Neural cell (in vitro differentiated cells): Measurements from ENCODE around the gene PCDHB1. TPM values are rescaled to one million over a fixed set of nuclear protein-coding genes. Genes with fewer than 3 reads are reported as not detected.

Experiments
- H2AFZ ChIP-seq: fragments of 200-600, 300-800 bp; sonication (generic), shearing (Covaris generic); 2 replicates; pipeline ENCODE4 v1.6.0; 2014; ENCODE audit warnings: low read depth, mild to moderate bottlenecking, antibody characterized with exemption, low read length, moderate library complexity
- H3F3A ChIP-seq: fragments of 200-600 bp; shearing (Covaris generic); 2 replicates; pipeline ENCODE4 v1.6.1; 2016; ENCODE audit warnings: mild to moderate bottlenecking, moderate library complexity, mixed read lengths, antibody characterized with exemption, low read length; ENCODE audit not compliant: insufficient read depth, poor library complexity, severe bottlenecking
- H3K27ac ChIP-seq: fragments of 200-600, 300-800 bp; sonication (generic), shearing (Covaris generic); 2 replicates; pipeline ENCODE4 v1.5.1; 2014; ENCODE audit warnings: mild to moderate bottlenecking, low read length, moderate library complexity
- H3K27me3 ChIP-seq: fragments of 300-800, 200-600 bp; sonication (generic), shearing (Covaris generic); 2 replicates; pipeline ENCODE4 v1.6.0; 2014; ENCODE audit warnings: mild to moderate bottlenecking, low read depth, low read length, moderate library complexity; ENCODE audit not compliant: insufficient read depth
- H3K36me3 ChIP-seq: fragments of 300-800, 200-600 bp; sonication (generic), shearing (Covaris generic); 2 replicates; pipeline ENCODE4 v1.5.1; 2014; ENCODE audit warnings: mild to moderate bottlenecking, antibody characterized with exemption, low read length, moderate library complexity; ENCODE audit not compliant: insufficient read depth
- H3K4me2 ChIP-seq: fragments of 300-800, 200-600 bp; sonication (generic), shearing (Covaris generic); 2 replicates; pipeline ENCODE4 v1.6.0; 2014; ENCODE audit warnings: mild to moderate bottlenecking, low read length
- H3K4me3 ChIP-seq: fragments of 300-800, 200-600 bp; sonication (generic), shearing (Covaris generic); 2 replicates; pipeline ENCODE4 v1.5.1; 2014; ENCODE audit warnings: mild to moderate bottlenecking, low read length, moderate library complexity
- H3K79me2 ChIP-seq: fragments of 200-600 bp; shearing (Covaris generic); replicated peaks from 2 replicates; pipeline ENCODE4 v1.6.0; 2014; ENCODE audit warnings: mild to moderate bottlenecking, low read length, moderate library complexity; ENCODE audit not compliant: insufficient read depth
- H3K9ac ChIP-seq: fragments of 300-800, 200-600 bp; sonication (generic), shearing (Covaris generic); 2 replicates; pipeline ENCODE4 v1.6.1; 2016; ENCODE audit warnings: mild to moderate bottlenecking, low read length, mixed read lengths
- H3K9me2 ChIP-seq: fragments of 200-600 bp; shearing (Covaris generic); 2 replicates; pipeline ENCODE4 v1.6.1; 2016; ENCODE audit warnings: mild to moderate bottlenecking, low read length, mixed read lengths; ENCODE audit not compliant: insufficient read depth
- H3K9me3 ChIP-seq: fragments of 200-600, 300-800 bp; sonication (generic), shearing (Covaris generic); 2 replicates; pipeline ENCODE4 v1.6.1; 2016; ENCODE audit warnings: mild to moderate bottlenecking, mixed run types, low read length, moderate library complexity, mixed read lengths
- H4K20me1 ChIP-seq: fragments of 200-600 bp; shearing (Covaris generic); 2 replicates; pipeline ENCODE4 v1.6.1; 2016; ENCODE audit warnings: mild to moderate bottlenecking, mixed run types; ENCODE audit not compliant: insufficient read depth
- CTCF ChIP-seq: fragments of 450-650 bp; IDR thresholded peaks from 2 replicates; pipeline ENCODE4 v1.5.1; 2014; ENCODE audit warnings: antibody characterized with exemption, mild to moderate bottlenecking, moderate library complexity; ENCODE audit not compliant: poor library complexity, severe bottlenecking
- EP300 ChIP-seq: fragments of 450-650 bp; conservative IDR thresholded peaks from 2 replicates; pipeline ENCODE4 v1.6.1; 2014; ENCODE audit warnings: antibody characterized with exemption, mild to moderate bottlenecking, moderate library complexity; ENCODE audit not compliant: poor library complexity, severe bottlenecking
- EZH2 ChIP-seq: fragments of 200-600, 300-800 bp; shearing (Covaris generic), sonication (generic); IDR thresholded peaks from 2 replicates; pipeline ENCODE4 v1.6.1; 2014; ENCODE audit warnings: antibody characterized with exemption, low read length, borderline replicate concordance, mild to moderate bottlenecking; ENCODE audit not compliant: insufficient read depth, poor library complexity, severe bottlenecking
- MXI1 ChIP-seq: fragments of 450-650 bp; conservative IDR thresholded peaks from 2 replicates; pipeline ENCODE4 v1.6.1; 2014; ENCODE audit warnings: antibody characterized with exemption, mild to moderate bottlenecking; ENCODE audit not compliant: poor library complexity, severe bottlenecking
- POLR2AphosphoS5 ChIP-seq: IDR thresholded peaks from 2 replicates; pipeline ENCODE4 v1.6.1; 2012
- RAD21 ChIP-seq: fragments of 450-650 bp; conservative IDR thresholded peaks from 2 replicates; pipeline ENCODE4 v1.6.1; 2014; ENCODE audit warnings: antibody characterized with exemption, mild to moderate bottlenecking, moderate library complexity
- SMC3 ChIP-seq: fragments of 450-650 bp; conservative IDR thresholded peaks from 2 replicates; pipeline ENCODE4 v1.6.1; 2014; ENCODE audit warnings: antibody characterized with exemption, mild to moderate bottlenecking, moderate library complexity; ENCODE audit not compliant: poor library complexity
- TAF1 ChIP-seq: IDR thresholded peaks from 2 replicates; pipeline ENCODE4 v1.6.1; 2012; ENCODE audit warnings: low read depth
- polyA plus RNA-seq: library from polyadenylated mRNA; depleted of rRNA; stranded (reverse); fragments of >200 nt; gene quantifications from 2 replicates; pipeline ENCODE4 v1.2.3, GENCODE V29; 2014
- TF ChIP-seq, protein P1 (sequence below): IDR thresholded peaks from 2 replicates; pipeline ENCODE4 v1.6.1; 2012; ENCODE audit warnings: borderline replicate concordance

Gene PCDHB1
- polyA plus RNA-seq, 1 donor from 2014 or later: 0.10 TPM

GRCh38 chr5:141031006-141031405, 20.2 kb upstream of the PCDHB1 start:
- H3K9me3 ChIP-seq: no peaks in the 10 kb centered on the region
- no peaks in the 10 kb centered on the region for H3K36me3 ChIP-seq
- no peak overlapping the region for H3K4me3 ChIP-seq
- TF ChIP-seq EZH2 (no peak), SMC3 (no peak)
- no peak overlapping the region for H3K27ac ChIP-seq
- H2AFZ ChIP-seq: no peak overlapping the region
- no peaks in the 10 kb centered on the region for H3F3A ChIP-seq
- H3K79me2 ChIP-seq: no peaks in the 10 kb centered on the region
- H3K9ac ChIP-seq: no peak overlapping the region
- no peaks in the 10 kb centered on the region for H3K9me2 ChIP-seq
- no peak overlapping the region for H3K4me2 ChIP-seq
- H4K20me1 ChIP-seq: no peaks in the 10 kb centered on the region
- H3K27me3 ChIP-seq: no peaks in the 10 kb centered on the region

DNA sequence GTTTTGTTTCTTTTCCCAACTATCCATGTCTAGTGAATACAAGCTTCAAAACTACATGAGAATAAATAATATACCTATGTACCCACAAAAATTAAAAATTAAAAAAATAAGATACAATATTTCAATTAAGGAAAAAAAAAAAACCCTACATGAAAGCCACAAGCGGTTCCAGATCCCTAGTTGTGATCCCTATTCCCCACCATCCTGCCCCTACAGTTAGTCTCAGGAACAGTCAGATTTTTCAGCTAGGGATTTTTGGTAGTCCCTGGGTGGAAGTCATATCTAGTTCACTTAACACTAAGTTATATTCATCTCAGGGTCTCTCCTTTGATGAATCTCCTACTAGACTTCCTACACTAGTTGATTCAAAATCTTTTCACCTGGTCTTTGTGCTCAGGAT, 18.5 kb upstream of the PCDHB1 start:
- Histone ChIP-seq H3K36me3 (no peaks in the 10 kb centered on the region), H3K4me2 (no peak overlapping the region), H3K79me2 (no peaks in the 10 kb centered on the region), H3K9ac (no peak overlapping the region), H4K20me1 (no peaks in the 10 kb centered on the region), H3K27me3 (no peaks in the 10 kb centered on the region), H3K9me3 (no peaks in the 10 kb centered on the region), H2AFZ (no peak overlapping the region), H3F3A (no peaks in the 10 kb centered on the region), H3K9me2 (no peaks in the 10 kb centered on the region), H3K27ac (no peak overlapping the region), H3K4me3 (no peak overlapping the region)
- TF ChIP-seq EZH2: no peak
- no peak for TF ChIP-seq EP300
- TF ChIP-seq TAF1: no peak
- TF ChIP-seq MXI1: no peak
- TF ChIP-seq, protein P1, sequence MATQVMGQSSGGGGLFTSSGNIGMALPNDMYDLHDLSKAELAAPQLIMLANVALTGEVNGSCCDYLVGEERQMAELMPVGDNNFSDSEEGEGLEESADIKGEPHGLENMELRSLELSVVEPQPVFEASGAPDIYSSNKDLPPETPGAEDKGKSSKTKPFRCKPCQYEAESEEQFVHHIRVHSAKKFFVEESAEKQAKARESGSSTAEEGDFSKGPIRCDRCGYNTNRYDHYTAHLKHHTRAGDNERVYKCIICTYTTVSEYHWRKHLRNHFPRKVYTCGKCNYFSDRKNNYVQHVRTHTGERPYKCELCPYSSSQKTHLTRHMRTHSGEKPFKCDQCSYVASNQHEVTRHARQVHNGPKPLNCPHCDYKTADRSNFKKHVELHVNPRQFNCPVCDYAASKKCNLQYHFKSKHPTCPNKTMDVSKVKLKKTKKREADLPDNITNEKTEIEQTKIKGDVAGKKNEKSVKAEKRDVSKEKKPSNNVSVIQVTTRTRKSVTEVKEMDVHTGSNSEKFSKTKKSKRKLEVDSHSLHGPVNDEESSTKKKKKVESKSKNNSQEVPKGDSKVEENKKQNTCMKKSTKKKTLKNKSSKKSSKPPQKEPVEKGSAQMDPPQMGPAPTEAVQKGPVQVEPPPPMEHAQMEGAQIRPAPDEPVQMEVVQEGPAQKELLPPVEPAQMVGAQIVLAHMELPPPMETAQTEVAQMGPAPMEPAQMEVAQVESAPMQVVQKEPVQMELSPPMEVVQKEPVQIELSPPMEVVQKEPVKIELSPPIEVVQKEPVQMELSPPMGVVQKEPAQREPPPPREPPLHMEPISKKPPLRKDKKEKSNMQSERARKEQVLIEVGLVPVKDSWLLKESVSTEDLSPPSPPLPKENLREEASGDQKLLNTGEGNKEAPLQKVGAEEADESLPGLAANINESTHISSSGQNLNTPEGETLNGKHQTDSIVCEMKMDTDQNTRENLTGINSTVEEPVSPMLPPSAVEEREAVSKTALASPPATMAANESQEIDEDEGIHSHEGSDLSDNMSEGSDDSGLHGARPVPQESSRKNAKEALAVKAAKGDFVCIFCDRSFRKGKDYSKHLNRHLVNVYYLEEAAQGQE: no peak
- TF ChIP-seq CTCF: no peak
- no peak for TF ChIP-seq POLR2AphosphoS5
- no peak for TF ChIP-seq RAD21
- no peak for TF ChIP-seq SMC3

DNA sequence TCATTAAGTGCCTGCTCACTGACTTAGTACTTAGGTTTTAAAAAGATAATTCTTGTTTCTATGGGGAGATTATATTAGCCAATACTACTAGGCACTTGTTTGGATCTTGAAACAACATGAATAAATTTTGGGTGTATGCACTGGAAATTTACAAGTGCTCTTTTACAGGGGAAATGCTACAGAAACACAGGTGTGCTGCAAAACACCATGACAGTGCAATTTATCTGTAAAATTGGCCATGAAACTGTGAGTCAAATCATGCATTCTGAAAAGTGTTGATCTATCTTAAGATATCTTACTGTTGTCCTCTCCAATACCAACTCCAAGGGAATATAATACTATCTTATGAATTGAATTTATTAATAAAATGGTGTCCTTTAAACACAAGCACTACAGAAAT, 12.1 kb upstream of the PCDHB1 start:
- no peak overlapping the region for H3K9ac ChIP-seq
- no peaks in the 10 kb centered on the region for H3K79me2 ChIP-seq
- H4K20me1 ChIP-seq: no peaks in the 10 kb centered on the region
- no peaks in the 10 kb centered on the region for H3F3A ChIP-seq
- H3K9me3 ChIP-seq: no peaks in the 10 kb centered on the region
- TF ChIP-seq CTCF (no peak), MXI1 (no peak), EP300 (no peak), POLR2AphosphoS5 (no peak), SMC3 (no peak), TAF1 (no peak), EZH2 (no peak), RAD21 (no peak)
- TF ChIP-seq, protein P1: no peak
- H3K9me2 ChIP-seq: no peaks in the 10 kb centered on the region
- H3K36me3 ChIP-seq: no peaks in the 10 kb centered on the region
- H3K27me3 ChIP-seq: no peaks in the 10 kb centered on the region
- no peak overlapping the region for H3K4me3 ChIP-seq
- no peak overlapping the region for H3K27ac ChIP-seq
- H2AFZ ChIP-seq: no peak overlapping the region
- H3K4me2 ChIP-seq: peak overlapping the region; percentile 71
